Lower leg skin (tissue), 4 donors: Measurements from ENCODE around the gene CLSTN2. TPM values are rescaled to one million over a fixed set of nuclear protein-coding genes. Genes with fewer than 3 reads are reported as not detected.

Experiments used
- DNase-seq, 2 donors: peaks; one replicate each; pipeline ENCODE4 v3.0.0-alpha.2; 2019; ENCODE audit warnings: low spot score in 2 of 2
- H3K4me3 ChIP-seq: fragments of 200-600 bp; sonication (generic); 2 replicates; pipeline ENCODE4 v1.5.1; 2017; ENCODE audit warnings: mild to moderate bottlenecking, low read depth; ENCODE audit not compliant: poor library complexity, severe bottlenecking
- CTCF ChIP-seq, 3 donors: fragments of 450-650 bp; IDR thresholded peaks; one replicate each; pipeline ENCODE4 v1.5.1; 2016; ENCODE audit warnings: antibody characterized with exemption in 3 of 3, mild to moderate bottlenecking in 3 of 3, moderate library complexity in 2 of 3
- POLR2A ChIP-seq, 2 donors: fragments of 450-650 bp; IDR thresholded peaks; one replicate each; pipeline ENCODE4 v1.6.1; 2016 to 2017; ENCODE audit warnings: antibody characterized with exemption in 2 of 2, mild to moderate bottlenecking in 1 of 2, moderate library complexity in 1 of 2
- WGBS, 2 donors: methylation state at CpG; one replicate each; pipeline ENCODE4 v1.1.5; 2018; 5-methylcytosine and 5-hydroxymethylcytosine counted together
- intact Hi-C: fragments of 100-400 bp; cut with DNase I; formaldehyde crosslinking; loops from one replicate; pipeline ENCODE4 v1.15.0; 2023; ENCODE audit warnings: low total_unique reads
- total RNA-seq, 4 donors: library from RNA; depleted of rRNA; stranded (reverse); fragments of >200 nt; gene quantifications; one replicate each; pipeline ENCODE4 v1.1.0, GENCODE V29; 2016

The CLSTN2 gene
- total RNA-seq, 4 donors from 2014 or later: 3.1 to 7.9 (median 4.7) TPM

DNA sequence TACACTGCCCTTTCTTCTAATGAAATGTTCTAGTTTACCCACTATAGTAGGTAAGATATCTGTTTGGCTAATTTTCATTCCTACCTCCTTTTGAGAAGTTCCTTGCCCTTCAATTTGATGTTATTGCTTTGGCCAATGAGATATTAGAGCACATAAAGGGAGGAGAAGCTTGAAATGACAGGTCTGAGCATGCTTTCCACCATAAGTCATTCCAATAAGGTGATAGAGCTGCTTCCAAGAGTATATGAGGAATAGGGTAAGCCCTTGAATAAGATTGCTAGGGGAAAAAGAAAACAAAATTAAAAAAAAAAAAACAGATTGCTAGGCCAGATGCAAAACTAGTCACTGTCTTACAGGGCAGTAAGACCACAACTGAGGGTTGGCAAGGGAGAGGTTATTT is 664.0 kb downstream of the CLSTN2 start:
- DNase-seq: no peak
- intact Hi-C loops: no loop called here
- TF ChIP-seq POLR2A (IDR thresholded peaks at IDR 0.05): no peak
- H3K4me3 ChIP-seq: no peak overlapping the region

GRCh38 chr3:140599496-140599895 is 664.5 kb downstream of the CLSTN2 start:
- no peak for DNase-seq
- intact Hi-C loops: no loop called here
- 58 to 78% methylated on average over 1 of the region's 1 CpG for whole genome bisulfite sequencing, 2 donors
- H3K4me3 ChIP-seq: no peak overlapping the region
- TF ChIP-seq CTCF (IDR thresholded peaks at IDR 0.05) (no peak), POLR2A (IDR thresholded peaks at IDR 0.05) (no peak)

GRCh38 chr3:140601881-140602280 is 666.9 kb downstream of the CLSTN2 start:
- no peak for DNase-seq
- H3K4me3 ChIP-seq: no peak overlapping the region
- 79 to 84% methylated on average over 3 of the region's 3 CpGs for WGBS, 2 donors
- intact Hi-C loops: no loop called here
- no peak for TF ChIP-seq POLR2A (IDR thresholded peaks at IDR 0.05)
- no peak for TF ChIP-seq CTCF (IDR thresholded peaks at IDR 0.05)

DNA sequence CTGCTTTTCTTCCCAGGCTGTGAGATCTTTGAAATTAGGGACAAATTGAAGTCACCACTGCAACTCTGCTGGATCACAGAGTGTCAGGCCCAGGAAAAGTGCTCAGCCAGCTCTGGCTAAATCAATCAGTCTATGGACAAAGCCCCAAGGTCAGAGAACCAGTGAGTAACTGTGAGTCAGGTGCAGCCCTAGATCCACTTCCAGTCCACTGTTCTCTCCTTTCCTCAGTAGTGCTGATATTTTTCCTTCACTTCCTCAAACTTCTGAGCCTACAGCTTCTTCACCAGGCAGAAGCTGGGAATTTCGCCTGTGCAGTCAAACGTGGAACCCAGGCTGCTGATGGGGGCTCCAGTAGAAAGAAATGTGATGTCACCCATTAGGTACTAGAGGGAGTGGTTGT is 667.8 kb downstream of the CLSTN2 start:
- no peak overlapping the region for H3K4me3 ChIP-seq
- intact Hi-C loops: no loop called here
- TF ChIP-seq POLR2A (IDR thresholded peaks at IDR 0.05): no peak
- no peak for TF ChIP-seq CTCF (IDR thresholded peaks at IDR 0.05)
- WGBS, 2 donors: 63 to 71% methylated on average over 2 of the region's 2 CpGs
- DNase-seq: no peak

DNA sequence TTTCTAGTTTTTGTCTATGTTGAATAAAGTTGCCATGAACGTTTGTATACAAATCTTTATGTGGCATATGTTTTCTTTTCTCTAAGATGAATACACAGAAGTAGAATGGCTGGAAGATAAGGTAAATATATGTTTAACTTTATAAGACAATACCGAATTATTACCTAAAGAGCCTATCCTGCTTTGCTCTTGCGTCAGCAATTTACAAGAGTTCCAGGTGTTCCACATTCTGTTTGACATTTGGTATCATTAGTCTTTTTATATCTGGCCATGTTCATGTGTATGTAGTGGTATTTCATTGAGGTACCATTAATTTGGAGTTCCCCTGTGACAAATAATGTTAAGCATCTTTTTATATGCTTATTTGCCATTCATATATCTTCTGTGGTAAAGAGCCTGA is 668.8 kb downstream of the CLSTN2 start:
- no peak for TF ChIP-seq POLR2A (IDR thresholded peaks at IDR 0.05)
- TF ChIP-seq CTCF (IDR thresholded peaks at IDR 0.05): no peak
- 54 to 88% methylated on average over 3 of the region's 3 CpGs for WGBS, 2 donors
- no peak for DNase-seq
- no peak overlapping the region for H3K4me3 ChIP-seq
- intact Hi-C loops: no loop called here

GRCh38 chr3:140610544-140610943 is 675.6 kb downstream of the CLSTN2 start:
- 75 to 85% methylated on average over 3 of the region's 3 CpGs for WGBS, 2 donors
- TF ChIP-seq CTCF (IDR thresholded peaks at IDR 0.05): no peak
- no peak for TF ChIP-seq POLR2A (IDR thresholded peaks at IDR 0.05)
- H3K4me3 ChIP-seq: no peak overlapping the region
- no peak for DNase-seq
- intact Hi-C loops: no loop called here
